HG02678 (cell line): ENCODE measurements around the gene BBS12.

Experiments
- ATAC-seq: cut with Tn5 transposase; IDR thresholded peaks from one replicate; pipeline ENCODE4 v1.9.1; 2021; ENCODE audit warnings: mild to moderate bottlenecking, moderate library complexity; ENCODE audit not compliant: unreplicated experiment

The BBS12 gene

DNA sequence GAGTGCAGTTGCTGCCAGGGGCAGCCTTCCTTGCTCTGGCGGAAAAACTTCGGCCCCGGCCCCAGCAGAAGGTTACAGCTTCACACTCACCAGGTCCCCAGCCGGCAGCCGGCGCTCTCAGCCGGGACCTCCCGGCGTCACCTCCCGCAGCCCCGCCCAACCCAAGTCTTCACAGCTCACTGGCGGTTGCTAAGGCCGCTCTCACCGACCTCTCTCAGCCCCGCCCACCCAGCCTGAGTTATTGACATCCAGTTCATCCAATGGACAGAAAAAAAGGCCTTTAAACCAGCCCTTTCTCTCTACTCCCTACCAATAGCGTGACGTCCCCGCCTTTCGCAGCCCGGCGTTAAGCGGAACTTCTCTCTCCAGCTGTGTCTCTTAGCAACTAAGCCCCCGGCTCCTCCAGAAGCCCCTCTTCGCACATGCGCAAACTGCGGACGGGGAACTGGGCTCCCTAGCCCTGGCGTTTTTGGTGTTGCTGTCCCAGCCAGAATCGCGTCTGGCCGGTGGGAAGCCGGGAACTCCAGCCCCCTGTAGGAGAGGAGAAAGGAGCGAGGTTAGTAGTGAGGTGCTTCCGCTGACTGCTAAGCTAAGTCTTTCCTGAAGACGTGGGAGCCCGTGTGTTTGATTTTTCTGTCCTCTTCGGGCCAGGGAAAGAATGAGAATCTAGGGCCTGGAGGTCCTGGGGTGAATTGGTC, at the start of gene BBS12:
Gene BBS12, plus strand, starts transcription at position 376 of the 698 bp plus-strand sequence. CDS start 9,189 bp downstream, outside the sequence.
- peak; percentile 100 for ATAC-seq

DNA sequence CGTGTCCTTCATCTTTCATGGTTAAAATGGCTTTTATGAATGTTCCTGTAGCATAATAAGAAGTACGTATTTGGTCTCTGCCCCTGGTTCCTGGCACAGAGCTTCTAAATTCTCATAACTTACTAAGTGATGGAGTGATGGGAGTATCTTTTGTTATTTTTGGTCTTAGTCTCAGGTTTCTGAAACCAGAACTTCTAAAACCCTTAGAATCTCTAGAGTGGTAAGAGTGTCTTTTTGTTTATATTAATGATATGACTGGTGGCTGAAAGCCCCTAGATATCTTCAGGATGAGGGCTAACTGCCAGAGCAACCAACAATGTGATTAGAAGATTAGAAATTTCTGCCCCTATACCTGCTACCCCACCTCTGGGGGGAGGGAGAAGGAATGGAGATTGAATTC, 45.8 kb upstream of the BBS12 start:
- no peak for ATAC-seq

DNA sequence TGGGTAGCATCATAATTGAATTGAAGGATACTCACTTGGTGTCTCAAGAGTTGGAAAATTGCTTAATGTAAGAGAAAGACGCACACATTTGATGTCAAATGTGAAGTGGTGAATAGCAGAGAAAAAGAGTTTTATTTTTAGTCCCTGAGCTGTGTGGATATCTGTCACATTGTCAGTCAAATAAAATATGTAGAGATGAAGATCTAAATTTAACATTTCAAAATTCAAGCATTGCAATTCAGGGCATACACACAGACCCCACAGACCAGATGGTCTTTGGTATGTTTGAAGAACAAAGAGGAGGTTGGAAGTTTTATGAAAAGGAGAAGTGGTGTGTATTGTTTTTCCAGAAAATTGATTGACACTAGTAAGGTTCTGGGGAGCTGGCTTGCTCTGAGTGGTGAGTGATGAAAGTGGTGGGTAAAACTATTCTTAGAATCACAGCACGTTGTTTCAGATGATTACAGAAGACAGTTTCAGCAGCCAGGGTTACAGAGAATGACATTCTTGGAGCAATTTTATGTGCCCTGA, 44.9 kb upstream of the BBS12 start:
- ATAC-seq = no peak

DNA sequence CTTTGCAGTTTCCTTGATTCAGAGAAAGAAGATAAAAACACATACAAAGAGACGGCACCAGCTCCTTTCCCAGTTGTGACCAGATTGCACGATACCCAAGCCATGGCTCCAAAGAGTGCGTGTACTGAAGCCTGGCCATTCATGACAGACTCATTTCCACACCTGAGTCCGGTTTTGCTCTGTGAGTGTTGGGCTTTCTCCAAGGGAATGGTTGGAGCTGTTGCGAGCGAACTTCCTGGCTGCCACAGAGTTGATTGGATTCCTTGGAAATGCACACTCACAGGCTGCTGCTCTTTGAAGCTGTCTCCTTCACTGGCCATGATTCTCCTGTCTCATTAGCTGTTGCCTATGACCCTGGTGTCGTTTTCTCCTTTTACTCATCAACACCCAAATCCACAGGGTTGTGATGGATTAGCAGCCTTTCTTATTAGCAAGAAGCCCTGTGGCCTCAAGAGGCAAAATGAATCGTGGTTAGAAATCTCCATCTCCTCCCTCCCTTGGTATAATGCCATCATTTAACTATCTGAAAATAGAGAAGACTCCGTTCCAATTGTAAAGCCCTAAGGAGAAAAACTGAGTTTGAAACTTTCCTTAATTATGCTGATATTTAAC, 43.9 kb upstream of the BBS12 start:
- ATAC-seq = no peak

DNA sequence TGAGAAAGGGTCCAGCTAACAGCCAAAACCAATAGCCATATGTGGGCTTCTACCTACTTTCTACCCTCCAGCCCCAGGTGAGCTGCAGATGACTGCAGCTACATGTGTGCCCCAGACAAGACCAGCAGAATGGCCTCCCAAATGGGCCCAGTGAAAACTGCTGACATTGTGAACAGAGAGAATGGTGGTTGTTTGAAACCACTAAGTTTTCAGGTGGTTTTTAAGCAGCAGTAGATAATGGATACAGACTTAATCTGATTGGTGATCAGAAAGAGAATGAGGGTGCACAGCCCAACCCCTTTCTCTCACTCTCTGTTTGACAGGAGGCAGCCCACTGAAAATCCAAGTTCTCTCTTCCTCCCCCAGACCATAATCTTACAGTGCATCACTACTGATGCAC, 42.5 kb upstream of the BBS12 start:
- ATAC-seq = peak; percentile 88

DNA sequence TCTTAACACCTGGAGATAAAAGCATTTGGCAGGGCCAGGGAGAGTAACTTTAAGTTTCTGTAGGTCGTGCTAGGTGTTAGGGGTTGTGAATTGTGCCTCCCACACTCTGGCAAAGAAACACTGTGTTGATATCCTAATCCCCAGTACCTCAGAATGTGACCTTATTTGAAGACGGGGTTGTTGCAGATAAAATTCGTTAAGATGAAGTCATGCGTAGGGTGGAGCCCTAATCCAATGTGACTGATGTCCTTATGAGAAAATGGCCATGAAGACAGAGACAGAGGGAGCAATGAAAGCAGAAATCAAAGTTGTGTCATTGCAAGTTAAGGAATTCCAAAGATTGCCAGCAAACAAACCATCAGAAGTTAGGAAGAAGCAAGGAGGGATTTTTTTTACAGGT, 40.5 kb upstream of the BBS12 start:
- no peak for ATAC-seq

DNA sequence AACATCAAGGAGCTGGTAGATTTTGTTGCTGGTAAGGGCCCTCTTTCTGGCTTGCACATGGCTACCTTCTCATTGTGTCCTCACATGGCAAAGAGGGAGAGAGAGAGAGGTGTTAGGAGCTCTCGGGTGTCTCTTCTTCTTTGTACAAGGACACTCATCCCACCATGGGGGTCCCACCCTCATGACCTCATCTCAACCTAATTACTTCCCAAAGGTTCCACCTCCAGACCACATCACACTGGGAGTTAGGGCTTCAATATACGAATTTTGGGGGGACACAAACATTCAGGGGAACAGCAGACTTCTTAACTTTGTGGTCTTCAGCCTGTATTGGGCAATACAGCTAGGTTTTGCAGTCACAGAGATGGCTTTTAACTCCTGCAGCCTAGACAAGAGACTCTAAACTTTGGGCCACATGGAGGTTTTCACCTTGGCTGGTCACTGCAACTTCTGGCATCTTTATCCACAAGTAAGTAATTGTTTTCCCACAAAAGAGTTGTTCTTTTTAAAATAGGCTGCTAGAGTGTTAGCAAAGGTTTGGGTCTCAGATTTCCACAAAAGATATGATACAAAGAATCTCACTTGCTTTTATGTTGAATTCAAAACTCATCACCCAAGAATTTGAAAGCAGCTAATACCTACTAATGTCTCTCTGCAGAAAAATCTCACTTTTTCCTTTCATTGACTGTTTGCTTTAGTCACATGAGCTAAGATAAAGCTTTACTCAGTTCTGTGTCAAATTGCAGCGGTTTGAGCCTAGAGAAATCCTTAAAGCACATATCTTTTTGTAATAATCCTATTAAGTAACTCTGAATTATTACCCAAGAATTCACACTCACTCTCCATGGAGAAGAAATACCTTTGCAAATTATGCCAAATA, 39.6 kb upstream of the BBS12 start:
- no peak for ATAC-seq

DNA sequence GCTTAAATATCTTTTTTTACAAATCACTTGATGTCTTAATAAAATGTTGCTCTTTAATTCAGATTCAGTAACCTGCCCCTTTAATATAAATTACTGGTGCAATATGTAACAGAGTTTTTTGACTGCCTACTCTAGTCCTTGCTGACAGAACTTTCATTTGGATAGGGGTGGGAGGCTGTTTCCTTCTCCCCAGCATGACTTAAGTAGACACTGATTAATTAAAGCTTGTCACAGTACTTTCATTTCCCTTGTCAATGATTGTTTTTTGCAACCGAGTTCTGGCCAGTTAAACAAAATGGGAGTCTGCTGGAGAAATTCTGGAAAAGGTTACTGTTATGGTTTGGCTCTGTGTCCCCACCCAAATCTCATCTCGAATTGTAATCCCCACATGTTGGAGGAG, 37.3 kb upstream of the BBS12 start:
- no peak for ATAC-seq

DNA sequence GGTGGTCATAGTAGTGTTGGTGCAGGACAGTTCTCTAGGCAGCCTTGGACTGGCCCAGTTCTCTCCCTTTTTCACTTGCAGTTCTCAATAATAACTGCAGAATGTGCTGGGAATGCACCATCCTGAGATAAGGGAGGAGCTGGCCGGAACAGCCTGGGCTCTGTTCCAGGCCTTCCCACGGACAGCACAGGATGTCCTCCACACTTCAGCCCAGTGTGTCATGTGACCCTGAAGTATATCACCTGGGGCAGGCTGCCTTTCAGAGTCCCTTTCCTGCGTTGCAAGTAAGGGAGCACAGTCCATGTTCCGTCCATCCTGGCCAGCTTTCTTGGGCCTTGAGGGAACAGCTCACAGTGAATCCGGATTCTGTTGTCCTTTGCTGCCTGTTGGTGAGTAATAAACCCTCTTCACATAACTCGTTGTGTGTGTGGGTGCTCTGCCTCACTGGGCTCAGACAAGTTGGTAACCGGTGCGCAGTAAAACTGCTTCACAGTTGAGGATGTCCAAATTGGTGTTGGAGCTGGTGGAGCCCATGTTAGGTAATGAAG, 32.3 kb upstream of the BBS12 start:
- no peak for ATAC-seq

DNA sequence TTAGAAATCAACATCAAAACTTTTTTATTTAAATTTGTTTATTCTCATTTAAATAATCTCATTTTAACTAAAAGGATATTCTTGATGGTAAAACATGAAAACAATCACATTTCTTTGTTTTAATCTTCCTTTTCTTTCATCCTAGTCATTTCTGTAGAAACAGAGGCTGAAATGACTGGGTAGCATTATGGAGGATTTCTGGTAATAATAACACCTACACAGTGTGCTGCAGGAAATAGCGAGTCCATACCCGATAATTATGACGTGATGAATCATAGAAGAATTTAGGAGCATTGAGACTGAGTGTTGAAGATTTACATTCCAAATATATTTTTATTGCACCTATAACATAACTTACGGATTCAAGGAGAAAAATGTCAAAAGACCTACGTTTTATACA, 31.4 kb upstream of the BBS12 start:
- no peak for ATAC-seq

DNA sequence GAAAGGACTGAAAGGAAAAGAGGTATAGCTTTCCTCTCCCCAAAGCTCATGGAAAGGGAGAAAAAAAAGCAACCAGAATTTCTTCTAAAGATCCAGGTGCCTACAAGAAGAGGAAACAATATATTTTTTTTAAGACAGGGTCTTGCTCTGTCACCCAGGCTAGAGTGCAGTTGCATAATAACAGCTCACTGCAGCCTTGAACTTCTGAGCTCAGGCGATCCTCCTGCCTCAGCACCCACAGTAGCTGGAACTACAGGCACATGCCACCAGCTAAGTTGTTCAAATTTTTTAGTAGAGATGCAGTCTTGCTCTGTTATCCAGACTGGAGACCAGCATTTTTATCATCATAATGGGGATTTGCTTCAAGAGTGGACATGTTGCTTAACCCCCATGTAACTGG, 30.5 kb upstream of the BBS12 start:
- no peak for ATAC-seq

DNA sequence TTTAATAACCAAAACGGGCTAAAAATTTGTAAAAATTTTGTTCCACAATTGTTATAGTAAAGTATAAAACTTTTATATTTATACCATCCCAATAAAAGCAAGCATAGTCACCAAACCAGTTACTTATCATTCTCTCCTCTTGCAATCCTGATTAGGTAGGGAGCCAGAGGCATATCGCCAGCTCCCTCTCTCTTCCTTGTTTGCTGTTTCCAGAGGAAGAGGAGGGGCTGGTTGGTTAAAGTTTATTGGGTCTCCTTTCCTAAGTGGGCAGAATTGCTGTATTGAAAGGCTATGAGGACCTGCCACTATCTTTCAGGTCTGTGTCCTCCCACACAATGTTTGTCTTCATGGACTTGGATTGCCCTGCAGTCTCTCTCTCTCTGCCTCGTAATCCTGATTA, 29.6 kb upstream of the BBS12 start:
- no peak for ATAC-seq

DNA sequence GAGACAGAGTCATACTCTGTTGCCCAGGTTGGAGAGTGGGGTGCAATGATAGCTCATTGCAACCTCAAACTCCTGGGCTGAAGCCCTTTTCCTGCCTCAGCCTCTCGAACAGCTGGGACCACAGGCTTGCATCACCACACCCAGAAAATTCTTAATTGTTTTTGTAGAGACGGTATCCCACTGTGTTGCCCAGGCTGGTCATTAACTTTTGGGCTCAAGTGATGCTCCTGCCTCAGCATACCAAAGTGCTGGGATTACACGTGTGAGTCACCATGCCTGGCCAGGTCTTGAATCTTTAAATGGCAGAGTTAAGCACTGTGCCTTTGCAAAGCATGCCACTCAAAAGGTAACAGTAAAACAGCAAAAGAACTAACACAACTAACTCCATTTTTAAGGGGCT, 28.6 kb upstream of the BBS12 start:
- ATAC-seq = no peak

DNA sequence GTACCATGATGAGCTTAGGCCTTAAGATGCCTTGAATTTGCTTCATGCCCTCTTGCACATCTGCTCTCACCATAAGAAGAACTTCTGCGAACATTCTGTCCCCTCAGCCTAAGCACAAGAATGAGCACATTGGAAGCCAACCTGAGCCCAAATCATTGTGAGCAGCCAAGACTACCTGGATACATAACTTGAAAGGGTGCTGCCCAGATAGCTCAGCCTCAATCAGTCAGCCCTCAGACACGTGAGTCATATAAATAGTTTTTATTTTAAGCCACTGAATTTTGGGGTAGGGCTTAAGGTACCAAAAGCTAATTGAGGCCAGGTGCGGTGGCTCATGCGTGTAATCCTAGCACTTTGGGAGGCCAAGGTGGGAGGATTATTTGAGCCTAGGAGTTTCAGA, 27.5 kb upstream of the BBS12 start:
- ATAC-seq = no peak

DNA sequence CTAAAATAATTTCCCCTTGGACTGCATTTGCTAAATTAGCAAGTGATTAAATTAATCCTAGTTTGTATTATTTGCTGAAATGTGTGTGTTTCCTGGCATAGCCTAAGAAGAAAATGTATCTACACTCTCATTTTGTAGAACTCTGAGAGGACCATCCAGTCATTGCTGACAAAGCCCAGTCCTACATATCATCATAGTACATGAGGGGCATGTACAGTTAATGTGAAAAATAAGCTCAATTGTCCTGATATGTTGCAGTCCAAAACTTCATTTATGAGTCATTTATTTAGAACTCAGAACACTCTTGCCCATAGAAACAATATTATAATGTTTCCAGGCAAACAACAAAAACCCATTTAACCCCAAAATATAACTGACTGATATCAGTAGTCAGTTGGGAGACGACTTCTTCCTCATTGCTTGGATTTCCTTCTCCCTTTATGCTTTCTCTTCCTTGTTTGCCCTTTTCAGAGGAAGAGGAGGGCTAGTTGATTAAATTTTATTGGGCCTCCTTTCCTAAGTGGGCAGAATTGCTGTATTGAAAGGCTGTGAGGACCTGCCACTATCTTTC, 26.9 kb upstream of the BBS12 start:
- no peak for ATAC-seq

DNA sequence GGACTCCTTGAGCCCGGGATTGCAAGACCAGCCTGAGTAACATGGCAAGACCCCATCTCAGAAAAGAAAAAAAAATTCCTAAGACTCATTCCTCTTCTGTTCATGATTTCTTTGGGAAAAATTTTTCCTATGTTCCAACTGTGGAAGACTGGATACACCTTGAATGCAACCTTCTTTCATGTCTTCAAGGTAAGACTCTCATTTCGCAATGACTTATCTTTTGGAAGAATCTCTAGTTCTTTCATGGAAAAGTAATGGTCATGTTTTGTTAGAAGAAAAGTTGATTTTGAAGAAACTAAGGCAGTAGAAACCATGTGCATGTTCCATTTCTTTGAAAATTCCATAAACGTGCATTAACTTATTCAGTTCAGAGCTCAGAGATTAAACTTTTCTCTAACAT, 26.0 kb upstream of the BBS12 start:
- no peak for ATAC-seq

DNA sequence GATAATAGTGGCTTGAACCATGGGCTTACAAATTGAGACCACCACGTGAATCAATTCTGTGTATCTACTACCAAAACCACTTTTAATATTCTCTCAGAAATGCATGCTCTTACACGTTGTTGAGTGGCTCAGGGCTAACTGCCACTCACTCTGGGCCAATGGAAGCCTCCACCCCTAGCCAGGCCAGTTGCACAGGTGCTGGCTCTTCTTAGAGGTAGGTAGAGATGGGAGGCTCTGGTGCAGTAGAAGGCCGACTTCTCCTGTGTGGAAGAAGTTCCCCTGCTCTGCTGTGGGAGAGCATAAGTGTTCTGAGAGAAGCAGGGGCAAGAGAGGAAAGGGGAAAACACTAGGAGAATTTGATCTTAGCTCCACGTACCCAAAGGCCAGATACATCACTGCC, 25.0 kb upstream of the BBS12 start:
- ATAC-seq = no peak

DNA sequence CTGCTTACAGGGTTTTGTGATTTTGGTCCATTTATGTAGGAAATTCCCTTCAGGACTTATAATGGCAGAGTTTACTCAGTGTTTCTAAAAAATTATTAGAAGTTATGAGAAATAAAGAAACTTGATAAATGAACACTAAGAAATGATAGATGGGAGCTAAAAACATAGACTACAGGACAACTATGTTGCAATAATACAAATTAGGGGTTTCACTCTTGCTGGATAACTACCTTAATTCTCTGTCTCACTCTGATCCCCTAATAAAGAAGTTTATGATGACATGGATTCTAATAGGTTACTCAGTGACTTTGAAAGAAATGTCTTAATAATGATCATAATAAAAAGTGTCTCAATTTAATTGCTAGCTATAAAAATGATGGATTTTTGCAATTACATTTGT, 23.3 kb upstream of the BBS12 start:
- ATAC-seq = no peak

DNA sequence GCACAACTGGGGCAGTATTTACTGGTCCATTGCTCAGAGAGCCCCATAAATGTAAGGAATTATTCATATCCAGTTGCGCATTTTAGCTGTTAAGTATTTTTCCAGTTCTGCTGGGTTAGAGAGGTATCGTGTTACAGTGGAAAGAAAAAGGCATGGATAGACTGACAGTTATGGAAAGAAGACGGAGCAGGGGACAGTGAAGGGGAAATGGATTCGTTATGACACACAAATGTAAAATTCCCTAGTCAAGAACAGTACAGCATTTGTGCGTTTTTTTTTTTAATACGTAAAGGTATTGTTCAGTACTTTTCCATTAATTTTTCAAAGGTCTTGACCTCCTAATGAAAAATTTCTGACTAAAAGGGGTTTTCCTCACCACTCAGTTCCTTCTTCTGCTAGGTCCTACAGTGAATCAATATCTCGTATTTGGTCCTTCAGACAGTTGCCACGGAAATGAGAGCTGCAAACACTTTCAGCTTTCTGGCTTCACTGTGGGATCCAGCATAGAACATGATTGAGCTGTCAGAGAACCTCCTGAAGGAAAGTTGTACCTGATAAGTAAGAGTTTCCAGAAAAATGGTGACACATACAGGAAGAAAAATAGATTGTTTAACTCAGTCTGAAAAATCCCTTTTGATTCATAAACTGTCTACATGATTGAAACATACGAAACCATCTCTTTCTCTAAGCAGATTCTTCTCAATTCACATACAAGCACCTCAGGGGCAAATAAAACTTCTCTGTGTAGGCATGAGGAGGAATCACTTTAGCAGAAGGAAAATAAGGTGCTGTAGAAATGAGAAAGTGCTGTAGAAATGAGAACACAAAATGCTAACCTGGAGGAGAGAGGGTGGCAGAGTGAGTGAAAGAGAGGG, 21.8 kb upstream of the BBS12 start:
- ATAC-seq = peak; percentile 52

DNA sequence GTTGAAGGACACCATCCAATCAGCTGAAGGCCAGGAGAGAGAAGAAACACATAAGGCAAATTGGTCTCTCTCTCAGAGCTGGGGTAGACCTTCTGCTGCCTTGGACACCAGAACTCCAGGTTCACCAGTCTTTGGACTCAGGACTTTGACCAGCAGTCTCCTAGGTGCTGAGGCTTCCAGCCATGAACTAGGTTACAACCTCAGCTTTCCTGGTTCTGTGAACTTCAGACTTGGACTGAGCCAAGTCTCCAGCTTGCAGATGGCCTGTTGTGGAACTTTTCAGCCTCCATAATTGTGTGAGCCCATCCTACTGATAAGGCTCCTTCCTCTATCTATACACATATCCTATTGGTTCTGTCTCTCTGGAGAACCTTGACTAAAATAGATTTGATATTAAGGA, 20.6 kb upstream of the BBS12 start:
- no peak for ATAC-seq
